B cell (primary cell): ENCODE data around the gene LGALS4.

Source experiments
- CTCF ChIP-seq: fragments of 200-600 bp; IDR thresholded peaks from one replicate; pipeline ENCODE4 v1.8.0; 2022; ENCODE audit warnings: antibody characterized with exemption, mild to moderate bottlenecking
- EZH2 ChIP-seq: IDR thresholded peaks from 2 replicates; pipeline ENCODE4 v1.6.1; 2012; ENCODE audit warnings: borderline replicate concordance, low read depth, mild to moderate bottlenecking, moderate library complexity, low read length; ENCODE audit not compliant: insufficient read depth, poor library complexity, severe bottlenecking

DNA sequence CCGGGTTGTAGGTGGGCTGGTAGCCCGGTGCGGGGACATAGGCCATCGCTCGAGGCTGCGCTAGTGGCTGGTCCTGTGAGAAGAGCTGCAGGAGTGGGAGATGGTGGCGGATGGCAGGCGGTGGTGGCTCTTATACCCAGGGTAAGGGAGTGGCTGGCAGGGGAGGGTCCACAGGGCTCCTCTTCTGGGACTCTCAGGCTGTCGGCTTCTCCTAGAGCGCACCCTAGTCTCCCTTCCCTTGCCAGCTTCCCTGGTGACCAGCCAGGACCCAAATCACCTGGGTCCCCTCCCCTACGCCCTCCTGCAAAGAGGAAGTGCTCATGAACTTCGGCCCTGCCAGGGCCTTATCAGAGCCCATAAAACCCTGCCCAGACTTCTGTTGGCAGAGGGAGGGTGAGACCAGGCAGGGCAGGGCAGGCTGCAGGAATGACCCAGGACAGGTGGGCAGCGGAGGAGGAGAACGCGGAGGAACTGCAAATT, at the start of gene LGALS4:
- no peak for TF ChIP-seq CTCF
- TF ChIP-seq EZH2, result no peak
